Activated CD8-positive, alpha-beta memory T cell treated with anti-CD3 and anti-CD28 coated beads for 1 hour (primary cell): ENCODE data around the gene HOXD8.

Experiments
- DNase-seq, 2 donors: peaks; one replicate each; pipeline ENCODE4 v3.0.0-alpha.2; 2020; ENCODE audit warnings: low read depth in 1 of 2; ENCODE audit errors: extremely low read depth in 1 of 2

HOXD8 gene

GRCh38 chr2:176128172-176128981, 1.1 kb upstream of the HOXD8 start:
- DNase-seq = no peak

GRCh38 chr2:176129813-176130146, 275 bp downstream of the HOXD8 start:
- DNase-seq = no peak

- no peak for DNase-seq
These were observed 847 bp downstream of the HOXD8 start for GRCh38 chr2:176130147-176130956.

GRCh38 chr2:176130957-176131847, 1.7 kb downstream of the HOXD8 start:
- no peak for DNase-seq

GRCh38 chr2:176131848-176132158, 2.3 kb downstream of the HOXD8 start:
- no peak for DNase-seq

GRCh38 chr2:176132205-176133171, 3.0 kb downstream of the HOXD8 start:
- DNase-seq = no peak

- DNase-seq = no peak
These were observed 3.9 kb downstream of the HOXD8 start for GRCh38 chr2:176133389-176133788.

- DNase-seq = no peak
These were observed 4.5 kb downstream of the HOXD8 start for GRCh38 chr2:176134035-176134434.

GRCh38 chr2:176135035-176135440, 5.5 kb downstream of the HOXD8 start:
- DNase-seq = no peak

- DNase-seq = no peak
These were observed 7.1 kb downstream of the HOXD8 start for GRCh38 chr2:176136374-176137251.

DNA sequence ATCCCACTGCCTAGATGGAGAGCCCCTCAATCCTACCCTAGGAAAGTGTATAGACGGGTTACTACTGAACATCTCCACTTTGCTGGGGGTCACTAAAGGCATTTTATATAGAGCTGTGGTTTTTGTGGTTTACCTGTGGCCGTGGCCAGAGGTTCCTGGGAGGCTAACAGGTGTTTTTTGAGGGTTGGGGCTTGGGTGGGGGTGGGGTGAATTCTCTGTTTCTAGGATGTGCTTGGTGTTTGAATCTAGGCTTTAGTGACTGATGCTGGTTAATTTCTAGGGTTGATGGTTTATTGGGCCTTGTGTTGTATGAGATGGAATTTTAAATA, 7.7 kb downstream of the HOXD8 start:
- DNase-seq = no peak

DNA sequence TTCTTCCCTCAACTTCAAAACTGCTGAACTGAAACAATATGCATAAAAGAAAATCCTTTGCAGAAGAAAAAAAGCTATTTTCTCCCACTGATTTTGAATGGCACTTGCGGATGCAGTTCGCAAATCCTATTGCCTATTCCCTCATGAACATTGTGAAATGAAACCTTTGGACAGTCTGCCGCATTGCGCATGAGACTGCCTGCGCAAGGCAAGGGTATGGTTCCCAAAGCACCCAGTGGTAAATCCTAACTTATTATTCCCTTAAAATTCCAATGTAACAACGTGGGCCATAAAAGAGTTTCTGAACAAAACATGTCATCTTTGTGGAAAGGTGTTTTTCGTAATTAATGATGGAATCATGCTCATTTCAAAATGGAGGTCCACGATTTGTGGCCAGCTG, 8.4 kb downstream of the HOXD8 start:
- DNase-seq = no peak

- DNase-seq = no peak
These were observed 9.0 kb downstream of the HOXD8 start for GRCh38 chr2:176138526-176138922.

DNA sequence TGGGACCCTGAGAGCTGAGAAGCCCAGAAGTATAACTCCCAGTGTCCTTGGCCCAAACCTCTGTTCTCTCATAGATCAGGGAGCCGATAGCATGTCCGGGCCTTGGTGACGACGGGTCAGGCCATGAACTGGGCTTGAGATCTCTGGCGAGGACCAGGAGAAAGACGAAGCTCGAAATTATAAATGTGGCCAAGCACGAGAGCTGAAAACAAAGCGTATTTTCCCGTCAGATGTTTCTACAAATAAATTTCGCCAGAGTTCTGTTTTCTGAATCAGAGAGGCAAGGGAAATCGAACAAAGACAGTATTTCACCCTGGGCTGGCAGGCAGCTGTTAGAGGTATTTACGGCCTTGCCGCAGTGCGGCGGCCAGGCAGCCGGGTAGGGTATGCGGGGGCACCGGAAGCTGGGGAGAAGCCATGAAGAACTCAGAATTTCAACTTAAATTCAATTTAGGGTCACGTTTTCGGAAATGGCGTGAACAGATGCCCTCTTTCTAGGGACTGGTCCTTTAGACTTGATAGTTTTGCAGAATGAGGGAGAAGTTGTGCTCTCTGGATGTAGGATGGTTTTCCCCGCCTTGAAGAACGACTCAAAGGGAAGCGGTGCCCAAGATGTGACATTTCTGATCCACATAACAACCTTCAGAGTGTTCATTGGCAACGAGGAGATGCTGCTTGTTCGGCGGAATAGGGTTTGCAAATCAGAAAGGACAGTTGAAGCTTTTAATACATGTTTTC, 9.6 kb downstream of the HOXD8 start:
- no peak for DNase-seq

DNA sequence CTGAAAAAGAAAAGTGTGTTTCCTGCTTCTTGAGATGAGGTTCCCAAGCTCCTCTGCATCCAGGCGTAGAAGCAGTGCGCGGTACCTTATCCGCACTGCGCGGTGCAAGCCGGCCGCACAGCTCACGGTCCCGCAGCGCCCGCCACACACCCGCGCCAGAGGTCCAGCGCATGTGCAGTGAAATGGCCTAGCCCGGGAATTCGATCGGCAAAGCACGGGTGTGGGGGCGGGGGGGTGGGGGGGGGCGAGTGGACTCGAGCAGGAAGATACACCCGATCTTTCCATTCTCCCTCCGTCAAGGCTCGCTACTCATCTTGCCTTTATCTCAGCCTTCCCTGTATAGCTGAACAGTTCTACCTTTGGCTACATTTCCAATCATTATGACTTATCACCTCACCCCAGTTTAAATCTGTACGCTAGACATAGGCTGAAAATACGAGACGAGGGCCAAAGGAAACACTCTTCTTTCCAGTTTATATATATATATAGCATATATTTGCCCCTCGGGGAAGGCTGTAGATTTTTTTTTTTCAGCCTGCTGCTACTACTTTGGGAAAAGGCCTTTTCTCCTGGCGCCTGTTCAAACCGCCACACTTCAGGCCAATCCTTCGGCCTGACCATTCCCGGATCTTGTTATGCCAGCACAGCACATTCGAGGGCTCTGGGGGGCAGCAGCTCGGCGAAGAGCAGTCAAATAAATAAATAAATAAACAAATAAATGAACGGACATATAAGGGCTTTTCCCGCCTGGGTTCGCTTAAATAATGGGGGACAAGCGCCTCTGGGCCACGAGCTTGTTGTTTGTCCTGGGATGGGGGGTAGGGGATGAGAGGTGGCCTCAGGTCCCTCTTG, 10.4 kb downstream of the HOXD8 start:
- no peak for DNase-seq

- peak; percentile 38 to 47 for DNase-seq
These were observed 11.2 kb downstream of the HOXD8 start for GRCh38 chr2:176140513-176141317.

DNA sequence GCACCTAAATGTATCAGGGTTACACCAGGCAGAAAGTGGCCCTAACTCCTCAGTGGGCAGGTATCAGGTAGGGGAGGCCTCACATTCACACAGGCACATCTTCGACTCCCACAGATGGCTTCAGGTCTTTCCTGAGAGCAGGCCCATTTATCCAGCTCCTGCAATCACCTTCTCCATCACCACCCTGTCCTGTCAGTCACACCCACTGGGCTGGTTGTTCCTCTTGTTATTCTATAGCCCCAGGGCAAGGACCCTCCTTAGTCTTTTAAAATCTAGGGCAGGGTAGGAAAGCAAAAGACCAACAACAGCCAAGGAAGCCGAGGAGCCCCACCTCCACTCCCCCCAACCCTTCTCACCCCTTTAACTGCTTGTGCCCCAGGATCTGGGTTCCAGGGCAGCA, 12.8 kb downstream of the HOXD8 start:
- no peak for DNase-seq
